Neural cell (in vitro differentiated cells): ENCODE results near the gene UNK.

Source experiments
- CTCF ChIP-seq: fragments of 450-650 bp; IDR thresholded peaks from 2 replicates; pipeline ENCODE4 v1.5.1; 2014; ENCODE audit warnings: antibody characterized with exemption, mild to moderate bottlenecking, moderate library complexity; ENCODE audit not compliant: poor library complexity, severe bottlenecking
- MXI1 ChIP-seq: fragments of 450-650 bp; conservative IDR thresholded peaks from 2 replicates; pipeline ENCODE4 v1.6.1; 2014; ENCODE audit warnings: antibody characterized with exemption, mild to moderate bottlenecking; ENCODE audit not compliant: poor library complexity, severe bottlenecking
- POLR2AphosphoS5 ChIP-seq: IDR thresholded peaks from 2 replicates; pipeline ENCODE4 v1.6.1; 2012
- TF ChIP-seq, protein P1 (sequence below): IDR thresholded peaks from 2 replicates; pipeline ENCODE4 v1.6.1; 2012; ENCODE audit warnings: borderline replicate concordance

DNA sequence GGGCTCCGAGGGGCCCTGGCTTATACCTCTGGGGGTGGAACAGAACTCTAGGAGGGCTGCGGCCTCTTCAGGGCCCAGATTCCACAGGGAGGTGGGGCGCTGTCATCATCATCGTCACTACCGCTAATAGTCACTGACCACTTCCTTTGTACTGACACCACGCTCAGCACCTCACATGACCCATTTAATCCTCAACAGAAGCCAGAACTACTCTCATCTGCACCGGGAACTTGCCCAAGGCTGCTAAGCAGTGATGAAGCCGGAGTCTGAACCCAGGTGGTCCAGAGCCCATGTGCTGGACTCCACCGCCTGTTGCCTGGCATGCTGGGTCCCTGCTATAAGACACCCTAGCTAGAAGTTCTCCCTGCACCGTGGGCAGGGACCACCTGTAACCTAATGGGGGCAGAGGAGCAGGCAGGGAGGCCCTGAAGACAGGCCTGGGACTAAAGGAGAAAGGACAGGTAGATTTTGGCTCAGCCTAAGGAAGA is 47.6 kb downstream of the UNK start:
- TF ChIP-seq, protein P1, sequence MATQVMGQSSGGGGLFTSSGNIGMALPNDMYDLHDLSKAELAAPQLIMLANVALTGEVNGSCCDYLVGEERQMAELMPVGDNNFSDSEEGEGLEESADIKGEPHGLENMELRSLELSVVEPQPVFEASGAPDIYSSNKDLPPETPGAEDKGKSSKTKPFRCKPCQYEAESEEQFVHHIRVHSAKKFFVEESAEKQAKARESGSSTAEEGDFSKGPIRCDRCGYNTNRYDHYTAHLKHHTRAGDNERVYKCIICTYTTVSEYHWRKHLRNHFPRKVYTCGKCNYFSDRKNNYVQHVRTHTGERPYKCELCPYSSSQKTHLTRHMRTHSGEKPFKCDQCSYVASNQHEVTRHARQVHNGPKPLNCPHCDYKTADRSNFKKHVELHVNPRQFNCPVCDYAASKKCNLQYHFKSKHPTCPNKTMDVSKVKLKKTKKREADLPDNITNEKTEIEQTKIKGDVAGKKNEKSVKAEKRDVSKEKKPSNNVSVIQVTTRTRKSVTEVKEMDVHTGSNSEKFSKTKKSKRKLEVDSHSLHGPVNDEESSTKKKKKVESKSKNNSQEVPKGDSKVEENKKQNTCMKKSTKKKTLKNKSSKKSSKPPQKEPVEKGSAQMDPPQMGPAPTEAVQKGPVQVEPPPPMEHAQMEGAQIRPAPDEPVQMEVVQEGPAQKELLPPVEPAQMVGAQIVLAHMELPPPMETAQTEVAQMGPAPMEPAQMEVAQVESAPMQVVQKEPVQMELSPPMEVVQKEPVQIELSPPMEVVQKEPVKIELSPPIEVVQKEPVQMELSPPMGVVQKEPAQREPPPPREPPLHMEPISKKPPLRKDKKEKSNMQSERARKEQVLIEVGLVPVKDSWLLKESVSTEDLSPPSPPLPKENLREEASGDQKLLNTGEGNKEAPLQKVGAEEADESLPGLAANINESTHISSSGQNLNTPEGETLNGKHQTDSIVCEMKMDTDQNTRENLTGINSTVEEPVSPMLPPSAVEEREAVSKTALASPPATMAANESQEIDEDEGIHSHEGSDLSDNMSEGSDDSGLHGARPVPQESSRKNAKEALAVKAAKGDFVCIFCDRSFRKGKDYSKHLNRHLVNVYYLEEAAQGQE = no peak
- TF ChIP-seq MXI1 (no peak), CTCF (no peak), POLR2AphosphoS5 (no peak)
